ENCODE results near the gene HDLBP. TPM values are rescaled to one million over a fixed set of nuclear protein-coding genes. Genes with fewer than 3 reads are reported as not detected.

Gene HDLBP
- total RNA-seq, 1 experiment from 2014 or later: 908 TPM

DNA sequence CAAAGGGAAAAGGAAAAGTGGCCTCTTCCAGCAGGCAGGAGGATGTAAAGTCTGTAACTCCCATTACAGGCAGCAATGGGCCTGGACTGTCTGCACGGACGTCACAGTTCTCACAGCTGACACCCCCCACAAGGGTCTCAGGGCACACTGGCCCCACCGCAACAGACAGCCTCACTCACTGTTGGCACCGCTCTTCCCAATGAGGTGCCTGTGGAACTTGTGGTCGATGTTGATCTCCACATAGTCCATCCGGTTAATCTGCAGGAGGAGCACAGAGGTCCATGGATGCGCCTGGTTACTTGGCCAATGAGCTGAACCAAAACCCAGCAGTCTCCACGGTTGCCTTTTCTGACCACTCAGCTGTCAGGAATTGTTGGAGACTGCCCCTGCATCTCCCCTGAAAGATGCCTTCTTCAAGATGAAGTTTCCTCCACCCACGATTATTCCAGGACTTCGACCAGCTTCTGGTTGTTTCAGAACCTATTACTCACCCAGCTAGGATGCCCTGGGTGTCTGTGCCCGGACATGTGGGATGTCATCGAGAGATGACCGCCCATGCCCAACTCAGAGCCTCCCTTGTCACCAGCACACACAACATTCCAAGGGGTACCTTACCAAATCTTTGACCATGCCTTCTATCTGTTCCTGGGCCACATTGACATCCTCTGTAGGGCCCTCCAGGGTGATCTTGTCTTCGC lies 62.5 kb downstream of the HDLBP start:
- no peaks in the 10 kb centered on the region; the same call in 1 of the 2 replicates for H3K79me2 ChIP-seq (ENCODE audit: low read depth)
- H3K9me2 ChIP-seq (ENCODE audit: insufficient read depth): no peaks in the 10 kb centered on the region
- H3F3A ChIP-seq (ENCODE audit: insufficient read depth, low read depth): peaks cover 7% of the 10 kb centered on the region; the same call in 1 of the 2 replicates
- H2AFZ ChIP-seq: no peak overlapping the region
- intact Hi-C loops (cut with micrococcal nuclease; ENCODE audit: unreplicated experiment): loop anchor here (10.0 kb wide), 1 partner anchor 82 kb away; no protein-coding TSS in a partner anchor
- peaks cover 55% of the 10 kb centered on the region for H4K20me1 ChIP-seq (ENCODE audit: insufficient read depth)
- H3K4me2 ChIP-seq: no peak overlapping the region
- BruUV-seq (replicated peaks): no TSS peak
- no peak overlapping the region for H3K27ac ChIP-seq
- no peak for TF ChIP-seq EZH2 (IDR thresholded peaks at IDR 0.05; ENCODE audit: low read depth)
- TF ChIP-seq, protein P1, sequence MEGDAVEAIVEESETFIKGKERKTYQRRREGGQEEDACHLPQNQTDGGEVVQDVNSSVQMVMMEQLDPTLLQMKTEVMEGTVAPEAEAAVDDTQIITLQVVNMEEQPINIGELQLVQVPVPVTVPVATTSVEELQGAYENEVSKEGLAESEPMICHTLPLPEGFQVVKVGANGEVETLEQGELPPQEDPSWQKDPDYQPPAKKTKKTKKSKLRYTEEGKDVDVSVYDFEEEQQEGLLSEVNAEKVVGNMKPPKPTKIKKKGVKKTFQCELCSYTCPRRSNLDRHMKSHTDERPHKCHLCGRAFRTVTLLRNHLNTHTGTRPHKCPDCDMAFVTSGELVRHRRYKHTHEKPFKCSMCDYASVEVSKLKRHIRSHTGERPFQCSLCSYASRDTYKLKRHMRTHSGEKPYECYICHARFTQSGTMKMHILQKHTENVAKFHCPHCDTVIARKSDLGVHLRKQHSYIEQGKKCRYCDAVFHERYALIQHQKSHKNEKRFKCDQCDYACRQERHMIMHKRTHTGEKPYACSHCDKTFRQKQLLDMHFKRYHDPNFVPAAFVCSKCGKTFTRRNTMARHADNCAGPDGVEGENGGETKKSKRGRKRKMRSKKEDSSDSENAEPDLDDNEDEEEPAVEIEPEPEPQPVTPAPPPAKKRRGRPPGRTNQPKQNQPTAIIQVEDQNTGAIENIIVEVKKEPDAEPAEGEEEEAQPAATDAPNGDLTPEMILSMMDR (conservative IDR thresholded peaks at IDR 0.05): no peak
- H3K36me3 ChIP-seq (ENCODE audit: low read depth): peaks cover 54% of the 10 kb centered on the region
- POLR2A ChIA-PET (ENCODE audit: unreplicated experiment): no interaction called here
- no peak overlapping the region for H3K4me3 ChIP-seq
- no peaks in the 10 kb centered on the region for H3K4me1 ChIP-seq (replicated peaks; ENCODE audit: insufficient read depth)
- H3K9me3 ChIP-seq (ENCODE audit: insufficient read depth, low read depth): no peaks in the 10 kb centered on the region
- CTCF ChIA-PET: no interaction called here
- no peak for DNase-seq
- H3K27me3 ChIP-seq (ENCODE audit: insufficient read depth, low read depth): no peaks in the 10 kb centered on the region

DNA sequence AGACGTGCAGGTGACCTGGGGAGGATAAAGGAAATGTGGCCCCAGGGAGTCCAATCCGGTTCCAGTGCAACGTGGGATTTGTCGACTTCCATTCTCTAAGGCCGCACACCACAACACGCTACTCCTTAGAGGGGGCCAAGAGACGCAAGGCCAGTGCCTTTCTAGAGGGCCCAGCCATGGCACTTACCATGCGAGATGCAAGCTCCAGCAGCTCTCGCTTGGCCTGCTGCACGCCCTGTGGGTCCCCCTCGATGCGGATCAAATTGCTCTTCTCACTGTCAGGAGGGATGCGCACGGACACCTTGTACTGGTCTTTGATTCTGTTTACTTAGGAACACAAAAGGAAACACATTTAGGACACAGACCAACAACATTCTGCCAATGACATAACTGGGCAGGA lies 65.8 kb downstream of the HDLBP start:
- POLR2A ChIA-PET (ENCODE audit: unreplicated experiment): interaction anchor here (0.7 kb wide), 1 partner anchor 8 kb away, joined by 4 read pairs; no protein-coding TSS in a partner anchor

DNA sequence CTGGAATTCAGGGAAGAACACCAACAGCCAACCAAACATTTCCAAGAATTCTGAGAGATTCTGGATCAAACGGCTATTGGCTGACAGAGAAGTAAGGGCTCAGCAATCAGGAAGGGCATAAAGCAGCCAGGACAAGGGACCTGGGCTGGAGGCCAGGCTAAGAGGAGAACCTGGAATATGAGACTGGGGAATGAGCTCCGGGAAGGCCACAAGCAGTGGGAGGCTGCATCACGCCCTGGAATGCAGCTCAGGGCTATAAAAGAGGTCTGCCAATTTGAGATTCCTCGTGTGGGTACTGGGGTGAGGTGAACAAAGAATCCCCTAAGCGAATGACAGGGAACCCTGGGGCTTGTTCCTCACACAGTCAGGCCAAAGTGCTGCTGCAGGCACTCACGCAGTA lies 66.6 kb downstream of the HDLBP start:
- no peaks in the 10 kb centered on the region for H3K79me2 ChIP-seq (ENCODE audit: low read depth)
- no peak overlapping the region for H3K4me3 ChIP-seq
- H3K9me2 ChIP-seq (ENCODE audit: insufficient read depth): no peaks in the 10 kb centered on the region
- DNase-seq: no peak
- H3K4me2 ChIP-seq: no peak overlapping the region
- peaks cover 52% of the 10 kb centered on the region for H3K36me3 ChIP-seq (ENCODE audit: low read depth)
- no peak overlapping the region for H2AFZ ChIP-seq
- H3K4me1 ChIP-seq (replicated peaks; ENCODE audit: insufficient read depth): no peaks in the 10 kb centered on the region
- peaks cover 25% of the 10 kb centered on the region; the same call in 1 of the 2 replicates for H3F3A ChIP-seq (ENCODE audit: insufficient read depth, low read depth)
- no peaks in the 10 kb centered on the region for H3K9me3 ChIP-seq (ENCODE audit: insufficient read depth, low read depth)
- BruUV-seq (replicated peaks): no TSS peak
- ChIA-PET POLR2A (ENCODE audit: unreplicated experiment) (no interaction called here), CTCF (no interaction called here)
- TF ChIP-seq EZH2 (IDR thresholded peaks at IDR 0.05; ENCODE audit: low read depth): no peak
- TF ChIP-seq, protein P1 (conservative IDR thresholded peaks at IDR 0.05): no peak
- H3K27me3 ChIP-seq (ENCODE audit: insufficient read depth, low read depth): no peaks in the 10 kb centered on the region
- H4K20me1 ChIP-seq (ENCODE audit: insufficient read depth): peaks cover 56% of the 10 kb centered on the region
- H3K27ac ChIP-seq: no peak overlapping the region
- intact Hi-C loops (cut with micrococcal nuclease; ENCODE audit: unreplicated experiment): no loop called here

More for the DNA sequence above, 65.8 kb downstream of the HDLBP start:
- Histone ChIP-seq H3K79me2 (ENCODE audit: low read depth) (no peaks in the 10 kb centered on the region), H3K9me2 (ENCODE audit: insufficient read depth) (no peaks in the 10 kb centered on the region), H3K4me1 (replicated peaks; ENCODE audit: insufficient read depth) (no peaks in the 10 kb centered on the region), H3K27me3 (ENCODE audit: insufficient read depth, low read depth) (no peaks in the 10 kb centered on the region), H3F3A (ENCODE audit: insufficient read depth, low read depth) (peaks cover 21% of the 10 kb centered on the region; the same call in 1 of the 2 replicates), H2AFZ (no peak overlapping the region), H3K4me2 (no peak overlapping the region), H4K20me1 (ENCODE audit: insufficient read depth) (peaks cover 56% of the 10 kb centered on the region), H3K27ac (no peak overlapping the region), H3K9me3 (ENCODE audit: insufficient read depth, low read depth) (no peaks in the 10 kb centered on the region), H3K36me3 (ENCODE audit: low read depth) (peaks cover 45% of the 10 kb centered on the region), H3K4me3 (no peak overlapping the region)
- TF ChIP-seq, protein P1 (conservative IDR thresholded peaks at IDR 0.05): no peak
- no peak for TF ChIP-seq EZH2 (IDR thresholded peaks at IDR 0.05; ENCODE audit: low read depth)
- intact Hi-C loops (cut with micrococcal nuclease; ENCODE audit: unreplicated experiment): loop anchor here (10.0 kb wide), 1 partner anchor 85 kb away; no protein-coding TSS in a partner anchor
- CTCF ChIA-PET: no interaction called here
- BruUV-seq (replicated peaks): no TSS peak
- DNase-seq: no peak

Measured in PC-9 (cell line).